H9 (cell line): Measurements from ENCODE around the gene RXFP3. TPM values are rescaled to one million over a fixed set of nuclear protein-coding genes. Genes with fewer than 3 reads are reported as not detected.

Experiments used
- DNase-seq: peaks from one replicate; pipeline ENCODE4 v3.0.0-alpha.2; 2017
- H2AFZ ChIP-seq: one replicate; pipeline ENCODE4 v1.6.1; 2013; ENCODE audit warnings: mild to moderate bottlenecking, low read length, control low read depth, moderate library complexity
- H2AK5ac ChIP-seq: 2 replicates; pipeline ENCODE4 v1.6.1; 2013; ENCODE audit warnings: low read length, control low read depth, mixed read lengths; ENCODE audit not compliant: insufficient read length
- H2BK120ac ChIP-seq: one replicate; pipeline ENCODE4 v1.6.1; 2013; ENCODE audit warnings: low read depth, mild to moderate bottlenecking, low read length, control low read depth, inconsistent platforms; ENCODE audit not compliant: poor library complexity, severe bottlenecking
- H2BK12ac ChIP-seq: 2 replicates; pipeline ENCODE4 v1.6.1; 2013; ENCODE audit warnings: low read length, control low read depth, mixed read lengths, low read depth; ENCODE audit not compliant: insufficient read length
- H2BK15ac ChIP-seq: 2 replicates; pipeline ENCODE4 v1.6.1; 2013; ENCODE audit warnings: low read depth, low read length, control low read depth
- H2BK20ac ChIP-seq: one replicate; pipeline ENCODE4 v1.6.1; 2013; ENCODE audit warnings: low read depth, mild to moderate bottlenecking, low read length, control low read depth, inconsistent platforms; ENCODE audit not compliant: poor library complexity, severe bottlenecking
- H2BK5ac ChIP-seq: 2 replicates; pipeline ENCODE4 v1.6.1; 2013; ENCODE audit warnings: low read length, control low read depth, mixed read lengths; ENCODE audit not compliant: insufficient read length
- H3K14ac ChIP-seq: 2 replicates; pipeline ENCODE4 v1.6.1; 2013; ENCODE audit warnings: low read length, control low read depth; ENCODE audit not compliant: insufficient read depth
- H3K18ac ChIP-seq: 2 replicates; pipeline ENCODE4 v1.6.1; 2013; ENCODE audit warnings: low read depth, mild to moderate bottlenecking, mixed read lengths, low read length, control low read depth; ENCODE audit not compliant: insufficient read length
- H3K23ac ChIP-seq: 2 replicates; pipeline ENCODE4 v1.6.1; 2013; ENCODE audit warnings: low read length, control low read depth, mixed read lengths, low read depth; ENCODE audit not compliant: insufficient read length
- H3K23me2 ChIP-seq: 2 replicates; pipeline ENCODE4 v1.6.1; 2013; ENCODE audit warnings: low read depth, mild to moderate bottlenecking, mixed read lengths, low read length, control low read depth; ENCODE audit not compliant: insufficient read length, poor library complexity, severe bottlenecking
- H3K27ac ChIP-seq: 2 replicates; pipeline ENCODE4 v1.5.1; 2013; ENCODE audit warnings: low read length, control low read depth, mixed read lengths, low read depth; ENCODE audit not compliant: insufficient read length
- H3K27me3 ChIP-seq: 2 replicates; pipeline ENCODE4 v1.6.1; 2013; ENCODE audit warnings: low read length, control low read depth, inconsistent platforms; ENCODE audit not compliant: insufficient read depth
- H3K4ac ChIP-seq: 2 replicates; pipeline ENCODE4 v1.6.1; 2013; ENCODE audit warnings: low read depth, mild to moderate bottlenecking, control low read depth, inconsistent platforms, low read length, moderate library complexity
- H3K4me1 ChIP-seq: 2 replicates; pipeline ENCODE4 v1.6.1; 2013; ENCODE audit warnings: low read length, control low read depth, inconsistent platforms; ENCODE audit not compliant: insufficient read depth
- H3K4me2 ChIP-seq: 2 replicates; pipeline ENCODE4 v1.6.1; 2013; ENCODE audit warnings: low read length, control low read depth, mixed read lengths; ENCODE audit not compliant: insufficient read length, insufficient read depth
- H3K56ac ChIP-seq: 2 replicates; pipeline ENCODE4 v1.6.1; 2013; ENCODE audit warnings: low read depth, mild to moderate bottlenecking, mixed read lengths, low read length, control low read depth; ENCODE audit not compliant: insufficient read length
- H3K79me1 ChIP-seq: 2 replicates; pipeline ENCODE4 v1.6.1; 2013; ENCODE audit warnings: low read depth, mild to moderate bottlenecking, moderate library complexity, low read length, control low read depth, inconsistent platforms; ENCODE audit not compliant: insufficient read depth, poor library complexity, severe bottlenecking
- H3K79me2 ChIP-seq: 2 replicates; pipeline ENCODE4 v1.6.1; 2013; ENCODE audit warnings: low read length, control low read depth, inconsistent platforms; ENCODE audit not compliant: insufficient read depth
- H3K9ac ChIP-seq: 2 replicates; pipeline ENCODE4 v1.6.1; 2013; ENCODE audit warnings: low read length, control low read depth, mixed read lengths; ENCODE audit not compliant: insufficient read length; ENCODE audit errors: extremely low read depth
- H3K9me3 ChIP-seq: one replicate; pipeline ENCODE4 v1.6.1; 2013; ENCODE audit warnings: low read depth, low read length, inconsistent platforms; ENCODE audit not compliant: control insufficient read depth
- H3T11ph ChIP-seq: one replicate; pipeline ENCODE4 v1.6.1; 2013; ENCODE audit warnings: mild to moderate bottlenecking, low read length, control low read depth, inconsistent platforms
- H4K20me1 ChIP-seq: one replicate; pipeline ENCODE4 v1.6.1; 2013; ENCODE audit not compliant: control insufficient read depth, insufficient read length, insufficient read depth
- H4K5ac ChIP-seq: 2 replicates; pipeline ENCODE4 v1.6.1; 2013; ENCODE audit warnings: low read depth, mild to moderate bottlenecking, mixed read lengths, low read length, control low read depth; ENCODE audit not compliant: insufficient read length
- H4K8ac ChIP-seq: replicated peaks from 2 replicates; pipeline ENCODE4 v1.6.1; 2013; ENCODE audit warnings: low read length, control low read depth, mixed read lengths, low read depth; ENCODE audit not compliant: insufficient read length
- H4K91ac ChIP-seq: 2 replicates; pipeline ENCODE4 v1.6.1; 2013; ENCODE audit warnings: low read depth, mild to moderate bottlenecking, moderate library complexity, mixed read lengths, low read length, control low read depth; ENCODE audit not compliant: insufficient read length
- H3K27ac Mint-ChIP-seq, 3 experiments: 2 replicates in 2 of 3; 3 replicates in 1 of 3; pipeline ENCODE4 v1.8.0; 2020 to 2021; ENCODE audit warnings: mixed read lengths in 3 of 3, mild to moderate bottlenecking in 1 of 3, moderate library complexity in 1 of 3
- H3K27me3 Mint-ChIP-seq: 2 replicates; pipeline ENCODE4 v1.8.0; 2021; ENCODE audit warnings: low read depth, mild to moderate bottlenecking, moderate library complexity, mixed read lengths
- H3K36me3 Mint-ChIP-seq, 3 experiments: 2 replicates in 2 of 3; 3 replicates in 1 of 3; pipeline ENCODE4 v1.8.0; 2020 to 2021; ENCODE audit warnings: low read depth in 3 of 3, mixed read lengths in 3 of 3; ENCODE audit not compliant: insufficient read depth in 1 of 3
- H3K4me1 Mint-ChIP-seq, 2 experiments: 2 replicates each; pipeline ENCODE4 v1.8.0; 2020; ENCODE audit warnings: mixed read lengths in 2 of 2
- H3K4me3 Mint-ChIP-seq, 2 experiments: 2 replicates in 1 of 2; 3 replicates in 1 of 2; pipeline ENCODE4 v1.8.0; 2020 to 2021; ENCODE audit warnings: mild to moderate bottlenecking in 2 of 2, mixed read lengths in 2 of 2, moderate library complexity in 1 of 2
- H3K9me3 Mint-ChIP-seq, 2 experiments: 2 replicates in 1 of 2; 3 replicates in 1 of 2; pipeline ENCODE4 v1.8.0; 2020; ENCODE audit warnings: mild to moderate bottlenecking in 2 of 2, mixed read lengths in 2 of 2, moderate library complexity in 1 of 2
- WGBS: extraction: QIAGEN DNeasy Blood & Tissue Kit; methylation state at CpG from one replicate; pipeline ENCODE4 v1.1.7; 2013; ENCODE audit warnings: missing lambda C conversion rate, low lambda C conversion rate, mixed read lengths; ENCODE audit not compliant: insufficient read length; ENCODE audit errors: extremely low coverage; 5-methylcytosine and 5-hydroxymethylcytosine counted together
- total RNA-seq: library from RNA; stranded (reverse); gene quantifications from 2 replicates; pipeline ENCODE4 v1.2.1, GENCODE V29; 2021
- TF ChIP-seq, protein P1 (sequence below): fragments of 200-600 bp; sonication (generic); conservative IDR thresholded peaks from 3 replicates; pipeline ENCODE4 v1.8.0; 2021; ENCODE audit warnings: antibody characterized with exemption, mild to moderate bottlenecking

RXFP3 gene
- total RNA-seq, 1 experiment from 2014 or later: not detected

DNA sequence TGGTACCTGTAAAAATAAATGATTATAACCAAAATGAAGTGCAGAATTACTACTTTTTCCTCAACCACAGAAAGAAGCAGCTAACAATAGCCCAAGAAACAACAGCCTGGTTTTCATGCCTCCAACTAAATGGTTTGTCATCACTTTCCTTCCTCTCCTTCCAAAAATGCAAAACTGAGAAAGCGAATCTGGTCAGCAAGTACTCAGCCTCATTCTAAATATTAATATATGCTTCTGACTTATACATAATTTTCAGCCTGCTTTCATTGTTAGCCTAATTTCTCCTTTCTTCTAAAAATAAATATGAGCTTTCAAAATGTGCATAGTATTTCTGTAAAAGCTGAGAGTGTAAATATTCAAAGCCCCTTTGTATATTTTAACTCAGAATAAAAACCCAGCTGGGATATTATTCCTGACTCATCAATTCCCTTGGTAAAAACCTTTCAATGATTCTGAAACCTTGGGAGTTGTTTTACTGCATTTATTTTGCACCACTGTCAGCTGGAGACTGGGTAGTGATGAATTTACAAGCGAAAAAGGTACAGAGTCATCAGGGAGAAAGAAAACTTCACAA is 21.5 kb downstream of the RXFP3 start:
- Histone ChIP-seq H3K23ac (no peak overlapping the region), H2BK5ac (no peak overlapping the region), H3K4me1 (no peaks in the 10 kb centered on the region; the same call in 1 of the 2 replicates), H3K9me3 (no peaks in the 10 kb centered on the region), H3K56ac (no peak overlapping the region), H3T11ph (no peak overlapping the region), H3K4ac (no peak overlapping the region), H3K9ac (no peak overlapping the region), H4K20me1 (no peaks in the 10 kb centered on the region), H2BK120ac (no peak overlapping the region), H3K4me2 (no peak overlapping the region), H3K23me2 (no peaks in the 10 kb centered on the region), H4K91ac (no peak overlapping the region), H3K18ac (no peak overlapping the region), H2AFZ (no peak overlapping the region), H3K79me1 (no peaks in the 10 kb centered on the region), H3K14ac (no peak overlapping the region), H2BK12ac (no peak overlapping the region), H2BK15ac (no peak overlapping the region), H3K27ac (no peak overlapping the region), H2AK5ac (no peak overlapping the region), H2BK20ac (no peak overlapping the region), H4K5ac (no peak overlapping the region), H3K79me2 (no peaks in the 10 kb centered on the region), H3K27me3 (no peaks in the 10 kb centered on the region), H4K8ac (no peak overlapping the region)
- DNase-seq: no peak
- Mint-ChIP-seq H3K27ac (peak overlapping the region in 1 of 3 experiments; percentile 97; a peak in 3 of 7 replicates), H3K9me3 (peaks cover 12 to 13% of the 10 kb centered on the region in 2 experiments; a peak in 4 of 5 replicates), H3K4me3 (no peak overlapping the region), H3K4me1 (peaks cover 16 to 19% of the 10 kb centered on the region in 2 experiments), H3K36me3 (peaks cover 0 to 12% (median 6%) of the 10 kb centered on the region in 3 experiments; a peak in 6 of 7 replicates), H3K27me3 (no peaks in the 10 kb centered on the region)
- TF ChIP-seq, protein P1, sequence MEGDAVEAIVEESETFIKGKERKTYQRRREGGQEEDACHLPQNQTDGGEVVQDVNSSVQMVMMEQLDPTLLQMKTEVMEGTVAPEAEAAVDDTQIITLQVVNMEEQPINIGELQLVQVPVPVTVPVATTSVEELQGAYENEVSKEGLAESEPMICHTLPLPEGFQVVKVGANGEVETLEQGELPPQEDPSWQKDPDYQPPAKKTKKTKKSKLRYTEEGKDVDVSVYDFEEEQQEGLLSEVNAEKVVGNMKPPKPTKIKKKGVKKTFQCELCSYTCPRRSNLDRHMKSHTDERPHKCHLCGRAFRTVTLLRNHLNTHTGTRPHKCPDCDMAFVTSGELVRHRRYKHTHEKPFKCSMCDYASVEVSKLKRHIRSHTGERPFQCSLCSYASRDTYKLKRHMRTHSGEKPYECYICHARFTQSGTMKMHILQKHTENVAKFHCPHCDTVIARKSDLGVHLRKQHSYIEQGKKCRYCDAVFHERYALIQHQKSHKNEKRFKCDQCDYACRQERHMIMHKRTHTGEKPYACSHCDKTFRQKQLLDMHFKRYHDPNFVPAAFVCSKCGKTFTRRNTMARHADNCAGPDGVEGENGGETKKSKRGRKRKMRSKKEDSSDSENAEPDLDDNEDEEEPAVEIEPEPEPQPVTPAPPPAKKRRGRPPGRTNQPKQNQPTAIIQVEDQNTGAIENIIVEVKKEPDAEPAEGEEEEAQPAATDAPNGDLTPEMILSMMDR: no peak
- no CpG with 5 or more reads among the region's 2 CpGs for WGBS
